ENCODE measurements around the gene SREBF1.
A peak's percentile ranks its signal among the peaks of the same experiment; 100 is the strongest.

DNA sequence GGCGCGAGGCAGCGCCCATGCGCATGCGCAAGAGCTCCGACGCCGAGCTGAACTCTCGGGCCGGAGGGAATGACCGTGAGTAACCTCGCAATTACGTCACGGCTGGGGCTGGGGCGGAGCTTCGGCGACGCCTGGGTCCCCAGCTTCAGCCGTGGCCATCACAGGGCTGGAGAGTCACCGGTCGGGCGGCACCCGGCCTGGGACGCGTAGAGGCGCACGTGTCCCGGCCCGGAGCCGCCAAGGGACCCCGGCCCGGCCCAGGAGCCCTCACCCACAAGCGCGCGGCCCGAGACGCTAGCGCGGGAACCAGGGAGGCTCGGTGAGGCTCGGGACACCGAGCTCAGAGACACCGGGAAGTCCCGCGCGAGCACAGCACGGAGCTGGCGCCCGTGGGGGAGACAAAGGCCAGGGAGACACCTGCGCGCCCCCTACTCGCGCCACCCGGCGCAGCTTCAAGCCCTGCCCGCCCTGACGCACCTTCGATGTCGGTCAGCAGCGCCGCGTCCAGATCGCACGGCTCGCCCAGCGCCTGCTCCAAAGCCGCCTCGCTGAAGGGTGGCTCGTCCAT is 452 bp downstream of the SREBF1 start:
- TF ChIP-seq L3MBTL2 (conservative IDR thresholded peaks at IDR 0.05) (no peak), HDGF (IDR thresholded peaks at IDR 0.05; ENCODE audit: borderline replicate concordance) (no peak), LEF1 (IDR thresholded peaks at IDR 0.05; ENCODE audit: borderline replicate concordance) (peak; percentile 38; the same call in 1 of the 2 replicates), TARDBP (IDR thresholded peaks at IDR 0.05) (no peak), SP1 (IDR thresholded peaks at IDR 0.05) (no peak), FOXK2 (IDR thresholded peaks at IDR 0.05) (no peak), ELF4 (IDR thresholded peaks at IDR 0.05) (no peak; the same call in none of the 2 replicates), FOXA1 (IDR thresholded peaks at IDR 0.05) (no peak)
